Osteocyte (in vitro differentiated cells): Measurements from ENCODE around the gene TMEM106C. TPM values are rescaled to one million over a fixed set of nuclear protein-coding genes. Genes with fewer than 3 reads are reported as not detected.

Experiments used
- DNase-seq: peaks from one replicate; pipeline ENCODE4 v3.0.0; 2021; ENCODE audit warnings: mixed read lengths; ENCODE audit not compliant: unreplicated experiment; ENCODE audit errors: extremely low spot score
- H3K27ac Mint-ChIP-seq: one replicate; pipeline ENCODE4 v1.8.0; 2021; ENCODE audit warnings: mild to moderate bottlenecking, mixed read lengths; ENCODE audit not compliant: unreplicated experiment
- H3K27me3 Mint-ChIP-seq: one replicate; pipeline ENCODE4 v1.8.0; 2021; ENCODE audit warnings: mixed read lengths; ENCODE audit not compliant: unreplicated experiment
- H3K36me3 Mint-ChIP-seq: one replicate; pipeline ENCODE4 v1.8.0; 2021; ENCODE audit warnings: mixed read lengths; ENCODE audit not compliant: unreplicated experiment
- H3K4me1 Mint-ChIP-seq: one replicate; pipeline ENCODE4 v1.8.0; 2021; ENCODE audit warnings: mixed read lengths; ENCODE audit not compliant: unreplicated experiment
- H3K4me3 Mint-ChIP-seq: one replicate; pipeline ENCODE4 v1.8.0; 2021; ENCODE audit warnings: mild to moderate bottlenecking, moderate library complexity, mixed read lengths; ENCODE audit not compliant: unreplicated experiment
- H3K9me3 Mint-ChIP-seq: one replicate; pipeline ENCODE4 v1.8.0; 2021; ENCODE audit warnings: mixed read lengths; ENCODE audit not compliant: unreplicated experiment
- total RNA-seq: library from RNA; stranded (reverse); gene quantifications from 2 replicates; pipeline ENCODE4 v1.2.1, GENCODE V29; 2021
- TF ChIP-seq, protein P1 (sequence below): fragments of 200-600 bp; sonication (generic); IDR thresholded peaks from 2 replicates; pipeline ENCODE4 v1.5.0; 2021; ENCODE audit warnings: antibody characterized with exemption, mild to moderate bottlenecking, moderate library complexity

Gene TMEM106C
- total RNA-seq, 1 donor from 2014 or later, result 53.2 TPM

DNA sequence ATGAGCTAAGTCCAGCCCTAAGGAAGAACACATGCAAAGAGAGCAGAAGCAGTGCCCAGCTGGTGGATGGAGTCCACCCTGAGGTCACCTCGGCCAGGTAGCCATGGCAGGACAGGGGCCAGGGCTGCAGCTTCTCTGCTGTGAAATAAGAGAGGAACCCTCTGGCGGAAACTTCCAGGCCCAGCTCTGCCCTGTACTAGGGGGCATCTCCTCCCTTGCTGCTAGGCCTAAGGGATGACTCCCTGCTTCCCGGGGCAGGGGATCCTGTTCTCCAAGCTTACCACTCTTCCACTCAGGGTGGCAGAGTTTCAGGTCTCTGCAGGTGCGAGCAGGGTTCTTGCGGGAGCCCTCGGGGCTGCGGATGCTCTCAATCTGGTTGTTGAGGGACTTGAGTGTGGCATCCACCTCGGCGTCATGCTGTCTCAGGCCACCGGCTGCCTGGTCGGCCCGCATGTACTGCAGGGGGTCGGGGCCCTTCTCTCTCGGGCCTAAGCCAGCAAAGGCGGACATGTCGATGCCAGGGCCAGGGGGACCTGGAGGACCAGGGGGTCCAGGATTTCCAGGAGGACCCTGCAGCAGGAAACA is 11.7 kb downstream of the TMEM106C start:
- Mint-ChIP-seq H3K9me3 (no peaks in the 10 kb centered on the region), H3K4me1 (peaks cover under 1% of the 10 kb centered on the region), H3K36me3 (no peaks in the 10 kb centered on the region), H3K4me3 (no peak overlapping the region), H3K27ac (no peak overlapping the region), H3K27me3 (no peaks in the 10 kb centered on the region)
- DNase-seq, result no peak
- TF ChIP-seq, protein P1, sequence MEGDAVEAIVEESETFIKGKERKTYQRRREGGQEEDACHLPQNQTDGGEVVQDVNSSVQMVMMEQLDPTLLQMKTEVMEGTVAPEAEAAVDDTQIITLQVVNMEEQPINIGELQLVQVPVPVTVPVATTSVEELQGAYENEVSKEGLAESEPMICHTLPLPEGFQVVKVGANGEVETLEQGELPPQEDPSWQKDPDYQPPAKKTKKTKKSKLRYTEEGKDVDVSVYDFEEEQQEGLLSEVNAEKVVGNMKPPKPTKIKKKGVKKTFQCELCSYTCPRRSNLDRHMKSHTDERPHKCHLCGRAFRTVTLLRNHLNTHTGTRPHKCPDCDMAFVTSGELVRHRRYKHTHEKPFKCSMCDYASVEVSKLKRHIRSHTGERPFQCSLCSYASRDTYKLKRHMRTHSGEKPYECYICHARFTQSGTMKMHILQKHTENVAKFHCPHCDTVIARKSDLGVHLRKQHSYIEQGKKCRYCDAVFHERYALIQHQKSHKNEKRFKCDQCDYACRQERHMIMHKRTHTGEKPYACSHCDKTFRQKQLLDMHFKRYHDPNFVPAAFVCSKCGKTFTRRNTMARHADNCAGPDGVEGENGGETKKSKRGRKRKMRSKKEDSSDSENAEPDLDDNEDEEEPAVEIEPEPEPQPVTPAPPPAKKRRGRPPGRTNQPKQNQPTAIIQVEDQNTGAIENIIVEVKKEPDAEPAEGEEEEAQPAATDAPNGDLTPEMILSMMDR, result no peak

DNA sequence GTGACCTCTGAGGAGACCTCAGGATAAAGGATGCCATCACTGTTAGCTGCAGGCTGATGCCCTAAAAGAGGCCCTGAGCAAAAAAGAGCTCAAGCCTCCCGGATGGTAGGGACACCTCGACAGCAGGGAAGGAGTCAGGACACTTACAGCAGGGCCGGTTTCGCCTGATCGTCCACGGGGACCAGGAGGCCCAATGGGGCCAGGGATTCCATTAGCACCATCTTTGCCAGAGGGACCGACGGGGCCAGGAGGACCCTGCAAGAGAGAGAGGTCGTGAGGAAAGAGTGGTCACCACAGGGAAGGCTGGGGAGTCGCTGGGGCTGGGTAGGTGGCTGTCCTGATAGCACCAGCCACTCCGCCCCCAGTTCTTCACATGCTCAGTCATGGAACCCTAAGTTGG is 12.4 kb downstream of the TMEM106C start:
- Mint-ChIP-seq H3K27me3 (no peaks in the 10 kb centered on the region), H3K27ac (no peak overlapping the region), H3K36me3 (no peaks in the 10 kb centered on the region), H3K9me3 (no peaks in the 10 kb centered on the region), H3K4me3 (no peak overlapping the region), H3K4me1 (peaks cover 2% of the 10 kb centered on the region)
- no peak for DNase-seq
- TF ChIP-seq, protein P1, result no peak

DNA sequence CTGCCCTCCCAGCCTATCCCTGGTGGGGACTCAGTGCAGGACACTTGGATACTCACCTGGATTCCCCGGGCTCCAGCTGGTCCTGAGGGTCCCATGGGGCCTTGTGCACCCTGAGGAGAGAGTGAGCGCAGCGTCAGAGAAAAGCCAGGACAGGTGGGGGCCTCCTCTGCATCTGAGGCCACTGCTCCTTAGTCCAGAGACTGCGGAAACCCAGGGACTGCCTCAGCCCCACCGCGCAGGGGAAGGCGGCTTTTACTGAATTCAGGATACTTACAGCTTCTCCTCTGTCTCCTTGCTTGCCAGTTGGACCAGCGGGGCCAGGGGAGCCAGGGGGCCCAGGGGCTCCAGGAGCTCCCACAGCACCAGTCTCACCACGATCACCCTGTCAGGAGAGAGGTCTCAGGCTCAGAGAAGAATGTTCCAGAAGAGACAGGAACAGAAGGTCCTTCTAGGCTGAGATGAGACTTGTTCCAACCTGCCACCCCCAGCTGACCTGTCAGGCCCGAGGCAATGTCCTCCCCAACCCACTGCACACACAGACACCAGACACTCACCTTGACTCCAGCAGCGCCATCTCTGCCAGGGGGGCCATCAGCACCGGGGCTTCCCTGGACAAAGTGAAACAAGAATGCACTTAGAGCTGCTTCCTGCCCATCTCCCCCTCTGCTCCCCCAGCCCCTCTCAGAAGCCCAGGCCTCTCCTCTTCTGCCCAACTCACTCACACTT is 13.8 kb downstream of the TMEM106C start:
- no peak for DNase-seq
- no peak overlapping the region for H3K4me3 Mint-ChIP-seq
- peaks cover 2% of the 10 kb centered on the region for H3K4me1 Mint-ChIP-seq
- H3K27me3 Mint-ChIP-seq, result no peaks in the 10 kb centered on the region
- no peak overlapping the region for H3K27ac Mint-ChIP-seq
- H3K9me3 Mint-ChIP-seq, result no peaks in the 10 kb centered on the region
- H3K36me3 Mint-ChIP-seq, result no peaks in the 10 kb centered on the region
- TF ChIP-seq, protein P1, result no peak

DNA sequence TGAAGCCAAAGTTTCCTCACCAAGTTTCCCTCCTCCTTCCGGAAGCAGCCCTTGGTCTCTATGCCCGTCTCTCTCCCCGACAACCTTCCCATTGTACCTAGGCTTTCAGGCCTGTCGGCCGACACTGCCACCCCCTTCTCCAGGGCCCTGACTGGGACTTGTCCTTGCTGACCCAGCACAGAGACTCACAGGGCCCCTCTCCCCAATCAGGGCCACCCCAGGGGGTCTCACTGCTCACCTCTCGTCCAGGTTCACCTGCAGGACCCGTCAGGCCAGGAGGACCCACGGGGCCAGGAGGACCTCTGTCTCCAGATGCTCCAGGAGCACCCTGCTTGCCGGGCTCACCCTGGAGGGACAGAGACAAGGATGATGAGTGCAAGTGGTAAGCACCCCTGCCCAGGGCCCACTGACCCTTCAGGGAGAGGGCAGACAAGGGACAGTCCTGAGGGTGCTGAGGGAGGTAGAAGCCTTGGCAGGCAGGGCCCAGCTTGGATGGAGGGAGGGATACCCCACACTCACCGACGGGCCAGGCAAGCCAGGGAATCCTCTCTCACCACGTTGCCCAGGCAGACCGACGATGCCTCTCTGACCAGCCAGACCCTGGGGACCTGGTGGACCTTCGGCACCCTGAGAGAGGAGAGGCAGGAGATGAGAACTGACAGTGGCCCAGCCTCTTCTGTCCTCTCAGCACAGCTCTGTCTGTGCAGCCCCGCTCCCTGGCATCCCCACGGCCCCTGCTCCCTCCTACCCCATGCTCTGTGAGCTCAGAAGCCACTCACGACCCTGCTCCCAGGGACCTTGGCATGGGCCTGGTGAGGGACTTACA is 14.6 kb downstream of the TMEM106C start:
- no peak for DNase-seq
- no peak overlapping the region for H3K27ac Mint-ChIP-seq
- H3K4me3 Mint-ChIP-seq, result no peak overlapping the region
- H3K36me3 Mint-ChIP-seq, result no peaks in the 10 kb centered on the region
- TF ChIP-seq, protein P1, result no peak
- H3K27me3 Mint-ChIP-seq, result no peaks in the 10 kb centered on the region
- H3K4me1 Mint-ChIP-seq, result peaks cover 2% of the 10 kb centered on the region
- no peaks in the 10 kb centered on the region for H3K9me3 Mint-ChIP-seq

DNA sequence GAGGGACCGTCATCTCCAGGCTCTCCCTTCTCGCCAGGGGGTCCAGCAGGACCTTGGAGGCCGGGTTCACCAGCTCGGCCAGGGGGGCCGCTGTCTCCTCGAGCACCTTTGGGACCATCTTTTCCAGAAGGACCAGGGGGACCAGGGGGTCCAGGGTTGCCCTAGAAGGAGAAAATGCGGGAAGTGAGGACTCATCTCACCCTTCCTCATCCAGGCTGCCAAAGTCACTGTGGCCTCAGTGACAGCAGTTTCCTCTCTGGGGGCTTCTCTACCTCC is 15.1 kb downstream of the TMEM106C start:
- no peaks in the 10 kb centered on the region for H3K27me3 Mint-ChIP-seq
- DNase-seq, result no peak
- peaks cover 2% of the 10 kb centered on the region for H3K4me1 Mint-ChIP-seq
- H3K36me3 Mint-ChIP-seq, result no peaks in the 10 kb centered on the region
- H3K4me3 Mint-ChIP-seq, result no peak overlapping the region
- no peak overlapping the region for H3K27ac Mint-ChIP-seq
- TF ChIP-seq, protein P1, result no peak
- H3K9me3 Mint-ChIP-seq, result no peaks in the 10 kb centered on the region
